Posterior vena cava (tissue), 2 donors: ENCODE results near the gene RAB43. TPM values are rescaled to one million over a fixed set of nuclear protein-coding genes. Genes with fewer than 3 reads are reported as not detected.
"Not testable (repeated sequence)": the region's sequence is repeated elsewhere in the genome, so short reads cannot be mapped to it uniquely, and the experiment has no call there.

ENCODE experiments used
- DNase-seq: peaks from one replicate; pipeline ENCODE4 v3.0.0-alpha.2; 2020; ENCODE audit warnings: low spot score
- intact Hi-C, 2 donors: fragments of 100-400 bp; cut with DNase I; formaldehyde crosslinking; loops; one replicate each; pipeline versions ENCODE4 v1.14.1 to v1.14.2; 2022 to 2023
- total RNA-seq, 2 donors: library from RNA; stranded (reverse); fragmentation: NEBNext Ultra II Directional; extraction: Animal tissue kit (Norgen Biotek cat#: 25700); gene quantifications; one replicate each; pipeline ENCODE4 v1.2.1, GENCODE V29; 2021
- donor health status: DM: yes; HTN: yes; CAD: no.
- donor health status: DM: yes; HTN: yes; CAD: no.

RAB43 gene
- total RNA-seq, 2 donors from 2014 or later: 18.1 to 21.7 TPM

- intact Hi-C loops: no loop called here
Measured at GRCh38 chr3:129123314-129124060, 1.9 kb upstream of the RAB43 start.

GRCh38 chr3:129122412-129123011 lies 908 bp upstream of the RAB43 start:
- DNase-seq: no peak
- intact Hi-C loops: no loop called here

More at GRCh38 chr3:129123314-129124060, 1.9 kb upstream of the RAB43 start:
- no peak for DNase-seq

GRCh38 chr3:129121016-129121791 lies 400 bp downstream of the RAB43 start:
- intact Hi-C loops: no loop called here
- peak; percentile 87 for DNase-seq

GRCh38 chr3:129120254-129121004 lies 1.2 kb downstream of the RAB43 start:
- intact Hi-C loops: no loop called here
- peak; percentile 97 for DNase-seq

- intact Hi-C loops: no loop called here
- DNase-seq: no peak
Measured at GRCh38 chr3:129119365-129120100, 2.1 kb downstream of the RAB43 start.

- no peak for DNase-seq
- intact Hi-C loops: no loop called here
Measured at GRCh38 chr3:129118745-129119144, 2.9 kb downstream of the RAB43 start.

- intact Hi-C loops: no loop called here
- no peak for DNase-seq
Measured at GRCh38 chr3:129117134-129117533, 4.5 kb downstream of the RAB43 start.

GRCh38 chr3:129116482-129116946 lies 5.1 kb downstream of the RAB43 start:
- no peak for DNase-seq
- intact Hi-C loops: no loop called here

GRCh38 chr3:129114455-129114854 lies 7.1 kb downstream of the RAB43 start:
- DNase-seq: no peak
- intact Hi-C loops: no loop called here

GRCh38 chr3:129112308-129113052 lies 9.1 kb downstream of the RAB43 start:
- intact Hi-C loops: no loop called here
- DNase-seq: no peak

GRCh38 chr3:129111076-129111780 lies 10.4 kb downstream of the RAB43 start:
- intact Hi-C loops, DNase-seq: not testable (repeated sequence)

GRCh38 chr3:129107793-129108192 lies 13.8 kb downstream of the RAB43 start:
- DNase-seq: no peak
- intact Hi-C loops: no loop called here

GRCh38 chr3:129106866-129107565 lies 14.6 kb downstream of the RAB43 start:
- intact Hi-C loops: no loop called here
- no peak for DNase-seq

- no peak for DNase-seq
- intact Hi-C loops: no loop called here
Measured at GRCh38 chr3:129106320-129106719, 15.3 kb downstream of the RAB43 start.

- intact Hi-C loops: no loop called here
- no peak for DNase-seq
Measured at GRCh38 chr3:129105862-129106261, 15.7 kb downstream of the RAB43 start.

- intact Hi-C loops: no loop called here
- DNase-seq: no peak
Measured at GRCh38 chr3:129104498-129105079, 17.0 kb downstream of the RAB43 start.

- intact Hi-C loops: no loop called here
Measured at GRCh38 chr3:129104051-129104450, 17.6 kb downstream of the RAB43 start.

More at GRCh38 chr3:129104051-129104450, 17.6 kb downstream of the RAB43 start:
- no peak for DNase-seq
